GM12873 (cell line): ENCODE measurements around the gene LHFPL4.

Experiments
- TF ChIP-seq, protein P1 (sequence below): IDR thresholded peaks from 2 replicates; pipeline ENCODE4 v1.5.1; 2012; ENCODE audit warnings: low read depth, mild to moderate bottlenecking, moderate library complexity, low read length, control low read depth; ENCODE audit not compliant: insufficient read depth; ENCODE audit errors: missing control alignments

LHFPL4 gene

DNA sequence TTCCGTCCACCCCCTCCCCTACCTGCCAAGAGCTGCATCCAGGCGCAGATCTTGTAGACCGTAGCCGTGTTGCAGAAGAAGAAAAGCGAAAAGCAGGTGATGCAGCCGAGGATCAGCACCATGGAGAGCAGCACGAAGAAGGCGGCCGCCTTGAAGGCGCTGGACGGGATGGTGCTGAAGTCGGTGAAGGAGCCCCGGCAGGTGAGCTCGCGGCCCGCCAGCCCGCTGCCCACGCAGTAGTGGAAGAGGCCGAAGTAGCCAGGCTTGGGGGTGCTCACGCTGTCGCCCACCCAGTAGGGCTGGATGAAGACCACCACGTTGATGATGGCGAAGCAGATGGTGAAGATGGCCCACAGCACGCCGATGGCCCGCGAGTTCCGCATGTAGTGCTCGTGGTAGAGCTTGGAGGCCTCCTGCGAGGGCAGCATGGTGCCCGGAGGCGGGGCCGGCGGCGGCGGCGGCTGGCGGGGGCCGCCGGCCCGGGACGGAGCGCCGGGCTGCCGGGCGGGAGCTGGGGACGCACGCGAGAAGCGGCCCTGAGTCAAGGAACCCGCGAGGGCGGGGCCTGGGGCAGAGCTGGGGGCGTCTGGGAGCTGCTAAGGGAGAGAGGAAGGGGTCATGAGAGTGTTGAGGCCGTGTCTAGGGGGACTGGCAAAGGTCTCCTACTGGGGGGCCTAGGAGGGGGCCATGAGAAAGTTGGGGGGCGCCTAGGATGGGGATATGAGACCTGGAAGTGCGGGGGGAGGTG, 1.2 kb downstream of the LHFPL4 start:
- TF ChIP-seq, protein P1, sequence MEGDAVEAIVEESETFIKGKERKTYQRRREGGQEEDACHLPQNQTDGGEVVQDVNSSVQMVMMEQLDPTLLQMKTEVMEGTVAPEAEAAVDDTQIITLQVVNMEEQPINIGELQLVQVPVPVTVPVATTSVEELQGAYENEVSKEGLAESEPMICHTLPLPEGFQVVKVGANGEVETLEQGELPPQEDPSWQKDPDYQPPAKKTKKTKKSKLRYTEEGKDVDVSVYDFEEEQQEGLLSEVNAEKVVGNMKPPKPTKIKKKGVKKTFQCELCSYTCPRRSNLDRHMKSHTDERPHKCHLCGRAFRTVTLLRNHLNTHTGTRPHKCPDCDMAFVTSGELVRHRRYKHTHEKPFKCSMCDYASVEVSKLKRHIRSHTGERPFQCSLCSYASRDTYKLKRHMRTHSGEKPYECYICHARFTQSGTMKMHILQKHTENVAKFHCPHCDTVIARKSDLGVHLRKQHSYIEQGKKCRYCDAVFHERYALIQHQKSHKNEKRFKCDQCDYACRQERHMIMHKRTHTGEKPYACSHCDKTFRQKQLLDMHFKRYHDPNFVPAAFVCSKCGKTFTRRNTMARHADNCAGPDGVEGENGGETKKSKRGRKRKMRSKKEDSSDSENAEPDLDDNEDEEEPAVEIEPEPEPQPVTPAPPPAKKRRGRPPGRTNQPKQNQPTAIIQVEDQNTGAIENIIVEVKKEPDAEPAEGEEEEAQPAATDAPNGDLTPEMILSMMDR: no peak

DNA sequence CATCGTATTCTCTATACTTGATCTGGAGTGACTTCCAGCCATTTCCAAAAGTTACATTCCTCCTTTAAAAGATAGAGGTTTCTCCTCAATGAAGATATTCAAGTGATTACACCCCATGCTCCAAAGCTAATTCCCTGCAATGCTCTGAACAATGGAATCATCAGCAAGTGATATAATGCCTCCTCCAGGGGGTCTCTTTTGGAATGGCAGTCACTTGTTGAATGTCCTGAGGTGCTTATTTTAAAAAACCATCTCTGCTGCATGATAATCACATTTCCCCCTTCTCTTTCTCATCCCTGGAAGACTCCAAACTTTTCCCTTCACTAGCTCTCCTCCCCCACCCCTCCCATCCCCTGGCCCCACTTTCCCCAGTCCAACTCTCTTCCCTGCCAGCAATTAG, 2.6 kb downstream of the LHFPL4 start:
- TF ChIP-seq, protein P1: no peak

DNA sequence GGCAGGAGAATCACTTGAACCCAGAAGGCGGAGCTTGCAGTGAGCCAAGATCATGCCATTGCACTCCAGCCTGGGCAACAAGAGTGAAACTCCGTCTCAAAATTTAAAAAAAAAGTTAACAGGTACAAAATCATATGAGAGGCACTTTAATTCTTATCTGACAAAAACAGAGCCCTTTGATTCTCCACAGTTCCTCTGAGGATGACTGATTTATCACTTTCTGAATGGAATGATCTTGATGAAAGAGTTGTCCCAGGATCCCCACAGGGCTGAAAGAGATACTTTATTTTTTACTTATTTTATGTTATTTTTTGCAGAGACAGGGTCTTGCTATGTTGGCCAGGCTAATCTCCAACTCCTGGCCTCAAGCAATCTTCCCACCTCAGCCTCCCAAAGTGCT, 4.0 kb downstream of the LHFPL4 start:
- TF ChIP-seq, protein P1: no peak

DNA sequence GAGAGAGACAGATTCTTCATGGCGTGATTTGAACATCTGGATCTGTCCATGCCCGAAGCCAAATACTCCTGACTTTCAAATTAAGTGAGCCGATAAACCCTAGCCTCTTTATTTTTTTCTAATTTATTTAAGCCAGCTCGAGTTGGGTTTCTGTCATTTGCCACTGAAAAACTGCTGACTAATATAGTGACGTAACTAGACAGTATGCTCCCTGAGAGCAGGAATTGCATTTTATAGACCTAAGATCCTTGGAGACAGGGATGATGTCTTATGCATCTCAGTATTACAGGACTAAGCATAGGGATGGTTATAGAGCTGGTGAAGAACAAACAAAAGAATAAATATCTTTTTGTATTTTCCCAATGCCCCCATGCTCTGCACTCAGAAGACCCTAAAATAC, 4.6 kb downstream of the LHFPL4 start:
- TF ChIP-seq, protein P1: no peak

DNA sequence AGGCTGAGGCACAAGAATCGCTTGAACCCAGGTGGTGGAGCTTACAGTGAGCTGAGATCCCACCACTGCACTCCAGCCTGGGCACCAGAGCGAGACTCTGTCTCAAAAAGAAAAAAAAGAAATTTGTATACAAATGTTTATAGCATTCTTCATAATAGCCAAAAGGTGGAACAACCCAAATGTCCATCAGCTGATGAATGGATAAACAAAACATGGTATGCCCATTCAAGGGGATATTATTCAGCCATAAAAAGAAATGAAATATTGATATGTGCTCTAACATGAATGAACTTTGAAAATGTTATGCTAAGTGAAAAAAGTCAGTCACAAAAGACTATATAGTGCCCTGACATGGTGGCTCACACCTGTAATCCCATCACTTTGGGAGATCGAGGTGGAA, 11.4 kb downstream of the LHFPL4 start:
- TF ChIP-seq, protein P1: no peak

DNA sequence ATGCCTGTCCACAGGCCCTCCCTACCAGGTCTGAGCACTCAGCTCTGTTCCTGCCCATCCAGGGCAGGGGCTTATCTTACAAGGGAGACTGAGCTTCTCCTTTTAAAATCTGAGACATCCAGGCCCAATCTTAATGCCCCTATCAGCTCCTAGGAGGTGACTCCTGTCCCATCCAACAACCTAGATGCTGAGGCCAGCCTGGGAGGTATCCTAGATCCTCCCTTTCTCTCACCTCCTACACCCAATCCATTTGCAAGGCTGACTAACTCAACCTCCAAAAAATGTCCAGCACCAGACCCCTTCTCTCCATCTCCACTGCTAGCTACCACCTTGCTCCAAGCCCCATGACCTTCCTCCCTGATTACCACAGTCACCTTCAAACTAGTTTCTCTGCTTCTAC, 17.4 kb downstream of the LHFPL4 start:
- TF ChIP-seq, protein P1: no peak

DNA sequence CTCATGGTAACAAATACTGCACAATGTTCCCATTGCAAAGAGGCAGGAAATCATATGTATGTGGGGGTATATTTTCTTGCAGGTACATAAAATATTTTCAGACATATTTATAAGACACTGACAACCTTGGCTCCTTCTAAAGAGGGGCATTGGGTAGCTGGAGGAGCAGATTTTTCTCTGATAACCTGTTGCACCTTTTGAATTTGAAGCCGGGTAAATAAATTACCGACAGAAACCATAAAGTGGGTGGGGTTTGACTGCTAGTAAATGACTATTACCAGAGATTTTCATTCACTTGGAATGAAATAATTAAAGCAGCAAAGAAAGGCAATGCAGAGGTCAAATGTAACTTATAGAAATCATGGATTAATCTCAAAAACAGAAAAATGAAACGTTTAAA, 19.2 kb downstream of the LHFPL4 start:
- TF ChIP-seq, protein P1: no peak
